HG03565 (cell line): Measurements from ENCODE around the gene GBP3.
"Not testable (repeated sequence)": the region's sequence is repeated elsewhere in the genome, so short reads cannot be mapped to it uniquely, and the experiment has no call there.

Experiments
- ATAC-seq: cut with Tn5 transposase; IDR thresholded peaks from one replicate; pipeline ENCODE4 v1.9.1; 2021; ENCODE audit warnings: mild to moderate bottlenecking, moderate library complexity; ENCODE audit not compliant: unreplicated experiment

GBP3 gene

GRCh38 chr1:89022167-89022959, at the start of gene GBP3:
GBP3 (minus strand) TSS chr1:89022866; CDS start chr1:89020721, 2,145 bp downstream.
- peak; percentile 83 for ATAC-seq

GRCh38 chr1:89070509-89070908, 47.8 kb upstream of the GBP3 start:
- no peak for ATAC-seq

DNA sequence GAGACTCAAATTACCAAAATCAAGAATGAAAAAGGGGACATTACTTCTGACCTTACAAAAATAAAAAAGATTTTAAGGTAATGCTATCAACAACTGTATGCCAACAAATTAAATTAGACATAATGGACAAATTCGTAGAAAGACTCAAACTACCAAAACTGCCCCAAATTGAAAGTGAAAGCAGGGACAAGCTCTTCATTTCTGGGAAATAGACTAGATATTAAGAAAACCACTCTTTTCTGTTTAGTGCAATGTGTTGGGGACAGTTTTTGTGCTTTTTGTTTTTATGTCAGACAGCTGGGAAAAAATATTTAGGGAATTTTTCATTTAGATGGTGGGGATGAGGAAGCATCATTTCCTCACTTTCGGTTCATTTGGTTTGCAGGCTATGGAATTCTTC, 47.3 kb upstream of the GBP3 start:
- no peak for ATAC-seq

DNA sequence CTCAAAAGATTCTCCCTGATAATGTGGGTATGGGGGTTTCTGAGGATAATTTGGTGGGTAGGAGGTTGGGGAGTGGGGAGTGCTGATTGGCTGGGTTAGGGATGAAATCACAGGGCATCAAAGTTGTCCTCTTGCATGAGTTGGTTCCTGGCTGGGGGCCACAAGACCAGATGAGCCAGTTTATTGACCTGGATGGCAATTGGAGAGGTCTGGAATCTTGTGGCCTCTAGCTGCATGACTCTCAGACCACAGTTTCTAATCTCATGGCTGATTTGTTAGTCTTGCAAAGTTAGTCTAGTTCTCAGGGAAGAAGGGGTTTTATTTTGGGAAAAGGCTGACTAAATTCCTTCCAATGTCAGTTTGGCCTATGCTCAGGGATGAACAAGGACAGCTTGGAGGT, 45.6 kb upstream of the GBP3 start:
- ATAC-seq: no peak

- peak; percentile 50 for ATAC-seq
Measured at GRCh38 chr1:89065079-89065868, 42.6 kb upstream of the GBP3 start, which contains the start of gene GBP1. GBP1 (minus strand) TSS chr1:89065208; CDS start chr1:89063234, 1,974 bp downstream.

DNA sequence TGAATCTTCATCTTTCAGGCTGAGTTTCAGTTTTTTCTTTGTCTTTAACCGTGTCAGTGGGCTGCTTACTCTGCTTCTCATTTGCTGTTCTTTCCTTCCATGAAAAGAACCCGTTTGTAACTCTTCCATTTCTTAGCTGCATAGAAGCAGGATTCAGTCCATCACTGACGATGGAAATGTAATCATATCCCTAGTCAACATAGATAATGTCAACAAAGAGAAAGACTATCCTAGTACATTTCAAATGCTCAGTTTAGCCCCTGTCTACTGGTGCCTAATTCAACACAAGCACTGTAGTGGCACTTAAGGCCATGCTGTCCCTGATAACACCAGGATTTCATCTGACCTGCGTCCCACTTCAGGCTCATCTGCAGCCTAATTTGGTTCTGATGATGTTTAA, 42.0 kb upstream of the GBP3 start:
- ATAC-seq: peak; percentile 22

DNA sequence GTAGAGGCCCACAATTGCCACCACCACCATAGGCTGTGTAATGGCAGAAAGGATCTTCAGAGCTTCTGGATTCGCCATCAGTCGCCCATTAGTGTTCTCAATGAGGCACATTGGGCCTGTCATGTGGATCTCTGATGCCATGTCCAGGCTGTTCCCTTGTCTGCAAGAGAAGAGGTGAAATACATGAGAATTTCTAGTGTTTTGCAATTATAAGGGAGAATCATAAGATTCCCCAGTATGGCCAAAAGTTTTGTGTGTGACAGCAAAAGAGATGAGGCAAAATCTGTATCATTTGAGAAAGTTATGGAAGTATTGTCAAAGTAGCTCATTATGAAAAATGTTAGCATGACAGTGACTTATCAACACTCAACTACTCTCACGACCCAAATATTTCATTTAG, 40.4 kb upstream of the GBP3 start:
- no peak for ATAC-seq

DNA sequence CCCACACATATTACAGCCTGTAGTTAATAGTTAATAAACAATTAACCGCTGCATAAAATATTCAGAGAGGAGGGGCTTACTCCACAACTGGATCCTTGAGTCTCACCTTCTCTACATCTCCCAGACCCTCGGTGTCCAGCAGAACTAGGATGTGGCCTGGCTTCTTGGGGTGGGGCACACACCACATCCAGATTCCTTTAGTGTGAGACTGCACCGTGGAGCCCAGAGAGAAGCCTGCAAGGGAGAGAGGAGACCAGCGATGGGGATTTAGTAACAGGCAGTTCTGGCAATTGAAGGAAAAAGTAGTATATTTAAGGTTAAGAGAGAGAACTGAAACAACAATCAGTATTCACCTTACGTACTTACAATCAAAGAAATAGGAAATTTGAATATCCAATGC, 37.4 kb upstream of the GBP3 start:
- ATAC-seq: no peak

GRCh38 chr1:89051955-89052312, 29.3 kb upstream of the GBP3 start:
- no peak for ATAC-seq

DNA sequence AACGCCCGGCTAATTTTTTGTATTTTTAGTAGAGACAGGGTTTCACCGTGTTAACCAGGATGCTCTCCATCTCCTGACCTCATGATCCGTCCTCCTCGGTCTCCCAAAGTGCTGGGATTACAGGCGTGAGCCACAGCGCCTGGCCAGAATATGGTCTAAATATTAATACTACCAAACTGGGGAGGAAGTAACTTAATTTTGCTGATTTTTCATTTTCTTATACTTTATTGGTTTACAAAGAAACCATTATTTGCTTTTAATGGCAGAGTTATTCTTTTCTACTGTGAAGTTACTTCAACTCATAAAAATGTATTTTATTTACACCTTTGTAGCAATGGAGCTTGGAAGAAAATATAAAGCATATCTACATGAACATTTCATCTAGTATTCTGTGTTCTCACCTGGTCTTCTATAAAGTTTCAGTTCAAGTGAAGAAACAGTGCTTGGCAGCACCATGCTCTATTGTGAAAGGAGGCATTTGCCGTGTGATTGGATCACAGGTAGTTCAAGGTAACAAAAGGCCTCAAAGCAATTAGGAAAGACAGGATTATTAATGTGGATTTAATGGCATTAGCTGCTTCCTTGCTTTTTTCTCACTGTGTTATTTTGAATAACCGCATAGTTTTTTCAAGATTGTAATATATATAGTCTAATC, 28.8 kb upstream of the GBP3 start:
- ATAC-seq: no peak

DNA sequence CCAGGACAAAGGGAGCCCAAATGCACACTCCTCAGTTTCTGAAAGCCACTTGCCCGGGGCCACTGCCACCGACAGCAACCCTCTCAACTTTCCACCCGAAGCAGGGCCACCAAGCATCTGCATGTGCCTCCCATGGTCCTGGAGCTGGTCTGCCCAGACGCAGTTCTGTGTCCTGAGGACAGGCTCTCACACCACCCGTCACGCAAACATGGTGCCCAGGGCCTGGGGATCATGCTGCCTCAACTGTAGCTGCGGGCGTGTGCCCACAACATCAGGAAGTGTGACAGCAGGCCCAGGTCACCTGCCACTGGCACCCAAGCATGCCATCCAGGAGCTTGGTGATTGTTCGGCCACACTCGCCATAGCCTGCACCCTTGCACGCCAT, 28.0 kb upstream of the GBP3 start:
- ATAC-seq: no peak

DNA sequence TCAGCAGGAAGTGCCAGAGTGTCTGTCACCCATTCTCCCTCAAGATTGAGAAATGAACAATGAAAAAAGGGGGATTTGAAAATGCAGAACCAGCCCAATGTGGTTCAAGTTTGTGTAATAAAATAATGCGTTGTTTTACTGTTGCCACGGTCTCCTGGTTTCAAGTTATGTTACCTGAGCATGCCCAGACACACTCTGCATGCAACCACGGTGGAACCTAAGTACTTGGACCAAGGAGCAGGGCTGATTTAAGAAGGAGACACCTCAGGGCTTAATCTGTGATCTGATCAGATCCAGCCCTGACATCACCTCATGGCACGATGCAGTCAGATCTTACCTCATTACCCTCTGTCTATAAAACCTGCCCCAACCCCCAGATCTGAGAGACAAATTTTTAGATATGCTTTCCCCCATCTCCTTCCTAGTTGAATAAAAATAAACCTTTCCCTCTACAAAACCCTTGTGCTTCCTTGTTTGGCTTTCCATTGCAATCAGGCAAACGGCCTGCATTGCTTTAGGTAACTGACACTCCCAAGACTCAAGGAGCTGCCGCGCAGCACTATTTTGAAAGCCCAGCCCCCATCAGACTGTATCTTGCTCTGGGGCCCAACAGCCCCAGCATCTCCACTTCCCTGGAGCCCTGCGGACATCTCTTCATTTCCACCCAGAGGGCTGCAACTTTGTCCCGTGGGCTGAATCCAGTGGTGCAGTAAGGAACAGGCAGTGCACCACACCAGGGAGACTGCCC, 27.4 kb upstream of the GBP3 start:
- ATAC-seq: not testable (repeated sequence)

DNA sequence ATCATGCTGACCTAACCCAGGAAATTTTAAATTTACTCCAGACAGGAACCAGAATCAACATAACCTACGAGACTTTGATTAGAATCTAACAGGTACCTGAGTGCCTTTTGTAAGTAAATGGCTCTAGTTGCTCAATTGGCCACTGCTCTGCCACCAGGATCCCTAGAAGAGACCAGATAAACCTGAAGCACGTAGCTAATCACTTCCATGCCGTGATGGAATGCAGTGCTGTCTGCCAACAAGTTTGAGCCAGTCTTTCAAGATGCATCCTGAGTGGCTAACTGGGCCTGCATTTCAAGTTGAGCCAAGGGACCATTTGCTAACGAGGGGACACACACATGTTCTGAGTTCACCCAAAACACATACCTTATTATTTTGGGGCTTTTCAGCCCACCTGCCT, 26.5 kb upstream of the GBP3 start:
- not testable (repeated sequence) for ATAC-seq

DNA sequence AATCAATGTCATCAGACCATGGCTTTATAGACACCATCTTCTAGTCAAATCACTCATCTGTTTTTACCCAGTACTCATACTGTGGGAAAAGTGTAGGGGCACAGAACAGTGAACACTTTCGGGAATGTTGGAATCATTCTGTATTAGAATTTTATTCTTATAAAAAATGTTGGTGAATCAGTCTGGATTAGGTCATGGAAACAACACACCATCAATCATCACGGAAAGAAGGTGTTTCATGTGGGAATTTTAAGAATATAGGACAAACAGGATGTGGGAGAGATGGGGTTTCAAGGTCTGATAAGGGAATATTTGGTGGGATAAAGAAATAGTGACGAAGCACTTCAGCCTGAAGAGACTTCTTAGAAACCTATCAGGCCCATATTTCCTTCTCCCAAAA, 25.1 kb upstream of the GBP3 start:
- no peak for ATAC-seq

GRCh38 chr1:89046318-89047183, 23.9 kb upstream of the GBP3 start:
- ATAC-seq: peak; percentile 73

- no peak for ATAC-seq
Measured at GRCh38 chr1:89044970-89045721, 22.5 kb upstream of the GBP3 start.

DNA sequence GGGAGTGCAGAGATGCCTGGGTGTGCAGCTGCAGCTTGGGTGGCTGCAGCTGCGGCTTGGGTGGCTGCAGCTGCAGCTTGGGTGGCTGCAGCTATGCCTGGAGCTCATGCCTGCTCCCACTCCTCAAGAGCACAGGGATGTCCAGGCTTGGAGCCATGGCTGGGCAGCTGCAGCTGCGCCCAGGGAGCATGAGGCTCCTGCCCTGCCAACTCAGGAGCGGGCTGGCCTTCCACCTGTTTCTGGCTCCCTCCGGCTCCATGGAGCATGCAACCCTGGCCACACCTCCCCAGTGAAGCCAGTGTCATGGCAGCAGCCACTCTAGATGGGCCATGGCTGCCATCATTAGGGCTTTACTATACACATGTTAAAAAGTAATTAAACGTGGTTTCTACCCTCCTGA, 21.3 kb upstream of the GBP3 start:
- no peak for ATAC-seq

DNA sequence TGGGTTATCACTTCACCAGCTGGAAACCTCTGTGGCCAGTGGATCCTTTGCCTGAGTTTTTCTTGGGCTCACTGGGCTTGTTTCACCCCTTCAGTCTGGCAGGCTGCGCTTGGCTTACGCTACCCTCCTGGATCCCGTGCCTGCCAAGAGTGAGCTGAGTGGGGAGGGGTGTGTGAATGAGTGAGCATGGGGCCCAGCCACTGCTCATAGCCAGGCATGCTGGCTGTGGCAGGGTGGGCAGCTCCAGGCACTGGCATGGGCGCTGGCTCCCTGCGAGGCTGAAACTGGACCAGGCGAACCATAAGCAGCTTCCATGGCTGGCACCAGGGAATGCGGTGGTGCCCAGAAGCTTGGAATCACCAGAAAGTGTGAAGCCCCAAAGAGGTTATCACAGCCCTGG, 19.8 kb upstream of the GBP3 start:
- no peak for ATAC-seq

- ATAC-seq: no peak
Measured at GRCh38 chr1:89041721-89042120, 19.1 kb upstream of the GBP3 start.
